HepG2 (cell line): ENCODE measurements around the gene RNF13. TPM values are rescaled to one million over a fixed set of nuclear protein-coding genes. Genes with fewer than 3 reads are reported as not detected.

ENCODE experiments used
- ATM ChIP-seq: fragments of 450-650 bp; IDR thresholded peaks from 2 replicates; pipeline ENCODE4 v1.7.1; 2017; ENCODE audit warnings: mild to moderate bottlenecking, borderline replicate concordance
- DPF2 ChIP-seq: sonication (generic); formaldehyde crosslinking; IDR thresholded peaks from 2 replicates; pipeline ENCODE4 v1.4.0; 2020; ENCODE audit warnings: mild to moderate bottlenecking, low read depth, missing genetic modification reagents, borderline replicate concordance
- RBFOX2 ChIP-seq: fragments of 200-400 bp; formaldehyde crosslinking; IDR thresholded peaks from 2 replicates; pipeline ENCODE4 v1.6.1; 2017; ENCODE audit warnings: low read depth, mild to moderate bottlenecking, low read length
- SAP130 ChIP-seq: IDR thresholded peaks from 2 replicates; pipeline ENCODE4 v1.6.1; 2016; ENCODE audit warnings: low read depth
- SPEN ChIP-seq: sonication (generic); formaldehyde crosslinking; IDR thresholded peaks from 2 replicates; pipeline ENCODE4 v1.5.1; 2020; ENCODE audit warnings: low read depth, mild to moderate bottlenecking, missing genetic modification reagents
- XRCC5 ChIP-seq: fragments of 200-400 bp; formaldehyde crosslinking; optimal IDR thresholded peaks from 2 replicates; pipeline ENCODE3; 2017; ENCODE audit warnings: mild to moderate bottlenecking, low read length
- ZBTB3 ChIP-seq: sonication (generic); formaldehyde crosslinking; IDR thresholded peaks from 2 replicates; pipeline ENCODE4 v1.4.0; 2020; ENCODE audit warnings: low read depth, mild to moderate bottlenecking, moderate library complexity, missing genetic modification reagents, borderline replicate concordance
- ZMYM4 ChIP-seq: sonication (generic); formaldehyde crosslinking; IDR thresholded peaks from 2 replicates; pipeline ENCODE4 v1.8.1; 2023; ENCODE audit warnings: mild to moderate bottlenecking, missing genetic modification reagents
- ZNF224 ChIP-seq: sonication (generic); formaldehyde crosslinking; IDR thresholded peaks from 2 replicates; pipeline ENCODE4 v1.5.0; 2020; ENCODE audit warnings: mild to moderate bottlenecking, missing genetic modification reagents
- ZNF367 ChIP-seq: sonication (generic); formaldehyde crosslinking; IDR thresholded peaks from 2 replicates; pipeline ENCODE4 v1.4.0; 2020; ENCODE audit warnings: missing genetic modification reagents, borderline replicate concordance
- ZNF446 ChIP-seq: sonication (generic); formaldehyde crosslinking; IDR thresholded peaks from 2 replicates; pipeline ENCODE4 v1.5.0; 2020; ENCODE audit warnings: mild to moderate bottlenecking, missing genetic modification reagents
- ZNF780A ChIP-seq: sonication (generic); formaldehyde crosslinking; IDR thresholded peaks from 2 replicates; pipeline ENCODE4 v1.8.0; 2022; ENCODE audit warnings: mild to moderate bottlenecking, missing genetic modification reagents, moderate library complexity
- polyA plus RNA-seq, 8 experiments: library from polyadenylated mRNA; depleted of rRNA in 3 of 8; stranded (reverse) in 7 of 8; unstranded in 1 of 8; fragments of >200 nt; fragmentation: Illumina TruSeq in 4 of 8; extraction: Trizol in 4 of 8; gene quantifications; 2 replicates each; pipeline versions ENCODE4 v1.2.1 to v1.2.3, GENCODE V29; 2011 to 2016; ENCODE audit warnings: low read depth in 4 of 8, missing spikeins in 1 of 8, mixed read lengths in 1 of 8; ENCODE audit not compliant: insufficient read depth in 1 of 8
- total RNA-seq, 5 experiments: library from RNA; depleted of rRNA; stranded (reverse); fragments of >200 nt; fragmentation: Illumina TruSeq; extraction: Trizol; gene quantifications; 2 replicates each; pipeline ENCODE4 v1.2.3, GENCODE V29; 2016; ENCODE audit warnings: low read depth in 1 of 5
- TF ChIP-seq, protein P1 (sequence below): sonication (generic); formaldehyde crosslinking; IDR thresholded peaks from 2 replicates; pipeline ENCODE4 v1.8.1; 2022; ENCODE audit warnings: mild to moderate bottlenecking, missing genetic modification reagents
- TF ChIP-seq, protein P2 (sequence below): sonication (generic); formaldehyde crosslinking; IDR thresholded peaks from 2 replicates; pipeline ENCODE4 v1.5.0; 2020; ENCODE audit warnings: mild to moderate bottlenecking, missing genetic modification reagents
- TF ChIP-seq, protein P3 (sequence below): sonication (generic); formaldehyde crosslinking; IDR thresholded peaks from 2 replicates; pipeline ENCODE4; 2020; ENCODE audit warnings: missing genetic modification reagents, mild to moderate bottlenecking, borderline replicate concordance
- TF ChIP-seq, protein P4 (sequence below): sonication (generic); formaldehyde crosslinking; IDR thresholded peaks from 2 replicates; pipeline ENCODE4 v1.4.0; 2020; ENCODE audit warnings: low read depth, missing genetic modification reagents
- TF ChIP-seq, protein P5 (sequence below): fragments of 450-650 bp; IDR thresholded peaks from 2 replicates; pipeline ENCODE4 v1.6.1; 2016

Gene RNF13
- total and polyA plus RNA-seq, 2 of the 13 experiments (the other 11 are each of a cell fraction or from before 2014, with no cell fraction given): 39.8 to 46.0 TPM

DNA sequence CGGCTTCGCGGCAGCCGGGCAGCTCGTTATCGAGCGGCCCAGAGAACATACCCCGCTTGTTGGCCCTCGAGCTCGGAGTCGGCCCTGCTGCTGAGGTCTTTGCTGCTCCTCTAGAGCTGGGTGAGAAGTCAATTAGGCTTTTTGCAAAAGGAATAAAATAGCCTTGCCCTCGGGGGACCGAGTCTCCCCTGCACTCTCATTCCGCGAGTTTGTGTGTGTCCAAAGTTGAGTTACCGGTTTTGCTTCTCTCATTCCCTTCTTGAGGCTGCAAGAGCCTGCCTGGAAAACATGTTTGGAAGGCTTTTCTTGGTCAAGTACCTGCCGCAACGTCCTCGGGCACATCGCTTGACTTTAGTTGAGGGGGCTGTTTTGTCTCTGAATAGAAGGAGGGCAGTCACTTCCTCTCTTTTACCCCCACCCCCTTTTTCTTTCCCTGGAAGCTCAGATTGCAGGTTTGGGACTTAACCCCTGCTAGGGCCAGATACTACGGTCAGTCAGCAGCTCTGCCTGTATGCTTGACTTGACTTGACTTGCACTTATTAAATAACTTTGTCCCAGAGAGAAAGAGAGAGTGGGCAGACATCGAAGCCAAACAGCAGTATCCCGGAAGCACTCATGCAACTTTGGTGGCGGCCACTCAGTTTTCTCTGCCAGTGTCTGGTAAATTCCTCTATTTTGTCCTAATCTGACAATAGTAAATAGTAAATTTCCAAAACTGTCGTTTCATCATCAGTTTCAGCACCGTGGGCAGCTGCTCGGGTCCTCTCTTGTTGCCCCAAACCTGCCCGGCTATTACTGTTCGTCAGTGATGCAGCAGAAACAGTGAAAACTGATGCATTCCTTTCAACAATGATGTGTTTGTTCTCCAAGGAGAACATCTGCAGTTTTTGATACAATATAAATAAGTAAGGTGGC, 609 bp downstream of the RNF13 start (continued):
- TF ChIP-seq, protein P1, sequence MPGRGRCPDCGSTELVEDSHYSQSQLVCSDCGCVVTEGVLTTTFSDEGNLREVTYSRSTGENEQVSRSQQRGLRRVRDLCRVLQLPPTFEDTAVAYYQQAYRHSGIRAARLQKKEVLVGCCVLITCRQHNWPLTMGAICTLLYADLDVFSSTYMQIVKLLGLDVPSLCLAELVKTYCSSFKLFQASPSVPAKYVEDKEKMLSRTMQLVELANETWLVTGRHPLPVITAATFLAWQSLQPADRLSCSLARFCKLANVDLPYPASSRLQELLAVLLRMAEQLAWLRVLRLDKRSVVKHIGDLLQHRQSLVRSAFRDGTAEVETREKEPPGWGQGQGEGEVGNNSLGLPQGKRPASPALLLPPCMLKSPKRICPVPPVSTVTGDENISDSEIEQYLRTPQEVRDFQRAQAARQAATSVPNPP (CRISPR knock-in tag): 0 out of 2 replicates have a peak, but pooled peaks have one; percentile 47
- TF ChIP-seq, protein P2, sequence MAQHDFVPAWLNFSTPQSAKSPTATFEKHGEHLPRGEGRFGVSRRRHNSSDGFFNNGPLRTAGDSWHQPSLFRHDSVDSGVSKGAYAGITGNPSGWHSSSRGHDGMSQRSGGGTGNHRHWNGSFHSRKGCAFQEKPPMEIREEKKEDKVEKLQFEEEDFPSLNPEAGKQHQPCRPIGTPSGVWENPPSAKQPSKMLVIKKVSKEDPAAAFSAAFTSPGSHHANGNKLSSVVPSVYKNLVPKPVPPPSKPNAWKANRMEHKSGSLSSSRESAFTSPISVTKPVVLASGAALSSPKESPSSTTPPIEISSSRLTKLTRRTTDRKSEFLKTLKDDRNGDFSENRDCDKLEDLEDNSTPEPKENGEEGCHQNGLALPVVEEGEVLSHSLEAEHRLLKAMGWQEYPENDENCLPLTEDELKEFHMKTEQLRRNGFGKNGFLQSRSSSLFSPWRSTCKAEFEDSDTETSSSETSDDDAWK (CRISPR knock-in tag): no peak
- TF ChIP-seq ZMYM4 (CRISPR knock-in tag): no peak
- TF ChIP-seq RBFOX2: no peak
- no peak for TF ChIP-seq ZBTB3 (CRISPR knock-in tag)
- no peak; the same call in 1 of the 2 replicates for TF ChIP-seq SAP130 (CRISPR knock-in tag)
- no peak for TF ChIP-seq ZNF224
- TF ChIP-seq, protein P3, sequence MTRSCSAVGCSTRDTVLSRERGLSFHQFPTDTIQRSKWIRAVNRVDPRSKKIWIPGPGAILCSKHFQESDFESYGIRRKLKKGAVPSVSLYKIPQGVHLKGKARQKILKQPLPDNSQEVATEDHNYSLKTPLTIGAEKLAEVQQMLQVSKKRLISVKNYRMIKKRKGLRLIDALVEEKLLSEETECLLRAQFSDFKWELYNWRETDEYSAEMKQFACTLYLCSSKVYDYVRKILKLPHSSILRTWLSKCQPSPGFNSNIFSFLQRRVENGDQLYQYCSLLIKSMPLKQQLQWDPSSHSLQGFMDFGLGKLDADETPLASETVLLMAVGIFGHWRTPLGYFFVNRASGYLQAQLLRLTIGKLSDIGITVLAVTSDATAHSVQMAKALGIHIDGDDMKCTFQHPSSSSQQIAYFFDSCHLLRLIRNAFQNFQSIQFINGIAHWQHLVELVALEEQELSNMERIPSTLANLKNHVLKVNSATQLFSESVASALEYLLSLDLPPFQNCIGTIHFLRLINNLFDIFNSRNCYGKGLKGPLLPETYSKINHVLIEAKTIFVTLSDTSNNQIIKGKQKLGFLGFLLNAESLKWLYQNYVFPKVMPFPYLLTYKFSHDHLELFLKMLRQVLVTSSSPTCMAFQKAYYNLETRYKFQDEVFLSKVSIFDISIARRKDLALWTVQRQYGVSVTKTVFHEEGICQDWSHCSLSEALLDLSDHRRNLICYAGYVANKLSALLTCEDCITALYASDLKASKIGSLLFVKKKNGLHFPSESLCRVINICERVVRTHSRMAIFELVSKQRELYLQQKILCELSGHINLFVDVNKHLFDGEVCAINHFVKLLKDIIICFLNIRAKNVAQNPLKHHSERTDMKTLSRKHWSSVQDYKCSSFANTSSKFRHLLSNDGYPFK: 0 out of 2 replicates have a peak, but pooled peaks have one; percentile 2
- no peak for TF ChIP-seq DPF2 (CRISPR knock-in tag)
- no peak for TF ChIP-seq ZNF446 (CRISPR knock-in tag)
- TF ChIP-seq ATM: no peak
- no peak for TF ChIP-seq ZNF780A (CRISPR knock-in tag)
- peak; percentile 8 for TF ChIP-seq XRCC5
- TF ChIP-seq SPEN (CRISPR knock-in tag): no peak
- TF ChIP-seq ZNF367 (CRISPR knock-in tag): no peak
- TF ChIP-seq, protein P4, sequence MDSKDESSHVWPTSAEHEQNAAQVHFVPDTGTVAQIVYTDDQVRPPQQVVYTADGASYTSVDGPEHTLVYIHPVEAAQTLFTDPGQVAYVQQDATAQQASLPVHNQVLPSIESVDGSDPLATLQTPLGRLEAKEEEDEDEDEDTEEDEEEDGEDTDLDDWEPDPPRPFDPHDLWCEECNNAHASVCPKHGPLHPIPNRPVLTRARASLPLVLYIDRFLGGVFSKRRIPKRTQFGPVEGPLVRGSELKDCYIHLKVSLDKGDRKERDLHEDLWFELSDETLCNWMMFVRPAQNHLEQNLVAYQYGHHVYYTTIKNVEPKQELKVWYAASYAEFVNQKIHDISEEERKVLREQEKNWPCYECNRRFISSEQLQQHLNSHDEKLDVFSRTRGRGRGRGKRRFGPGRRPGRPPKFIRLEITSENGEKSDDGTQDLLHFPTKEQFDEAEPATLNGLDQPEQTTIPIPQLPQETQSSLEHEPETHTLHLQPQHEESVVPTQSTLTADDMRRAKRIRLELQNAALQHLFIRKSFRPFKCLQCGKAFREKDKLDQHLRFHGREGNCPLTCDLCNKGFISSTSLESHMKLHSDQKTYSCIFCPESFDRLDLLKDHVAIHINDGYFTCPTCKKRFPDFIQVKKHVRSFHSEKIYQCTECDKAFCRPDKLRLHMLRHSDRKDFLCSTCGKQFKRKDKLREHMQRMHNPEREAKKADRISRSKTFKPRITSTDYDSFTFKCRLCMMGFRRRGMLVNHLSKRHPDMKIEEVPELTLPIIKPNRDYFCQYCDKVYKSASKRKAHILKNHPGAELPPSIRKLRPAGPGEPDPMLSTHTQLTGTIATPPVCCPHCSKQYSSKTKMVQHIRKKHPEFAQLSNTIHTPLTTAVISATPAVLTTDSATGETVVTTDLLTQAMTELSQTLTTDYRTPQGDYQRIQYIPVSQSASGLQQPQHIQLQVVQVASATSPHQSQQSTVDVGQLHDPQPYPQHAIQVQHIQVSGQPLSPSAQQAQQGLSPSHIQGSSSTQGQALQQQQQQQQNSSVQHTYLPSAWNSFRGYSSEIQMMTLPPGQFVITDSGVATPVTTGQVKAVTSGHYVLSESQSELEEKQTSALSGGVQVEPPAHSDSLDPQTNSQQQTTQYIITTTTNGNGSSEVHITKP (CRISPR knock-in tag): no peak
- TF ChIP-seq, protein P5, sequence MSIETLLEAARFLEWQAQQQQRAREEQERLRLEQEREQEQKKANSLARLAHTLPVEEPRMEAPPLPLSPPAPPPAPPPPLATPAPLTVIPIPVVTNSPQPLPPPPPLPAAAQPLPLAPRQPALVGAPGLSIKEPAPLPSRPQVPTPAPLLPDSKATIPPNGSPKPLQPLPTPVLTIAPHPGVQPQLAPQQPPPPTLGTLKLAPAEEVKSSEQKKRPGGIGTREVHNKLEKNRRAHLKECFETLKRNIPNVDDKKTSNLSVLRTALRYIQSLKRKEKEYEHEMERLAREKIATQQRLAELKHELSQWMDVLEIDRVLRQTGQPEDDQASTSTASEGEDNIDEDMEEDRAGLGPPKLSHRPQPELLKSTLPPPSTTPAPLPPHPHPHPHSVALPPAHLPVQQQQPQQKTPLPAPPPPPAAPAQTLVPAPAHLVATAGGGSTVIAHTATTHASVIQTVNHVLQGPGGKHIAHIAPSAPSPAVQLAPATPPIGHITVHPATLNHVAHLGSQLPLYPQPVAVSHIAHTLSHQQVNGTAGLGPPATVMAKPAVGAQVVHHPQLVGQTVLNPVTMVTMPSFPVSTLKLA: no peak
